COLO829 (cell line): ENCODE results near the gene CENPT.
A peak's percentile ranks its signal among the peaks of the same experiment; 100 is the strongest.

Experiments
- DNase-seq: peaks from one replicate; pipeline ENCODE4 v3.0.0; 2012; ENCODE audit warnings: low spot score

The CENPT gene

GRCh38 chr16:67847064-67847861, at the start of gene CENPT:
Gene CENPT, minus strand, starts transcription at chr16:67847693. Its CDS starts 13,834 bp downstream, at chr16:67833859.
- DNase-seq, result no peak

- DNase-seq, result no peak
Measured at GRCh38 chr16:67897231-67897630, 49.7 kb upstream of the CENPT start.

GRCh38 chr16:67893743-67894399, 46.4 kb upstream of the CENPT start:
- DNase-seq, result no peak

GRCh38 chr16:67892899-67893742, 45.6 kb upstream of the CENPT start, which contains the start of gene PSKH1:
Gene PSKH1, plus strand, starts transcription at chr16:67893254. Its CDS starts 15,496 bp downstream, at chr16:67908750.
- peak; percentile 99 for DNase-seq

GRCh38 chr16:67892375-67892774, 44.9 kb upstream of the CENPT start:
- DNase-seq, result no peak

GRCh38 chr16:67888331-67888730, 40.8 kb upstream of the CENPT start:
- DNase-seq, result no peak

- no peak for DNase-seq
Measured at GRCh38 chr16:67886387-67886786, 38.9 kb upstream of the CENPT start.

- no peak for DNase-seq
Measured at GRCh38 chr16:67885976-67886375, 38.5 kb upstream of the CENPT start.

- DNase-seq, result no peak
Measured at GRCh38 chr16:67885545-67885944, 38.1 kb upstream of the CENPT start.

GRCh38 chr16:67884684-67885083, 37.2 kb upstream of the CENPT start, which contains the start of gene NRN1L:
Gene NRN1L, plus strand, starts transcription at chr16:67884885. Its CDS starts 19 bp downstream, at chr16:67884904.
- no peak for DNase-seq

GRCh38 chr16:67883872-67884261, 36.4 kb upstream of the CENPT start:
- no peak for DNase-seq

- no peak for DNase-seq
Measured at GRCh38 chr16:67883146-67883871, 35.8 kb upstream of the CENPT start.

- DNase-seq, result no peak
Measured at GRCh38 chr16:67882374-67883145, 35.1 kb upstream of the CENPT start.

- DNase-seq, result no peak
Measured at GRCh38 chr16:67881621-67882161, 34.2 kb upstream of the CENPT start.

GRCh38 chr16:67880584-67880983, 33.1 kb upstream of the CENPT start:
- no peak for DNase-seq

GRCh38 chr16:67879936-67880335, 32.4 kb upstream of the CENPT start:
- DNase-seq, result no peak

- no peak for DNase-seq
Measured at GRCh38 chr16:67879462-67879861, 32.0 kb upstream of the CENPT start.

- DNase-seq, result no peak
Measured at GRCh38 chr16:67878846-67879245, 31.4 kb upstream of the CENPT start.

- DNase-seq, result no peak
Measured at GRCh38 chr16:67878232-67878631, 30.7 kb upstream of the CENPT start.

GRCh38 chr16:67877064-67877463, 29.6 kb upstream of the CENPT start:
- no peak for DNase-seq

- no peak for DNase-seq
Measured at GRCh38 chr16:67874372-67874771, 26.9 kb upstream of the CENPT start.
